Muscle layer of duodenum (tissue), 2 donors: ENCODE measurements around the gene TSPO.
A peak's percentile ranks its signal among the peaks of the same experiment; 100 is the strongest.

Experiments used
- H3K27ac ChIP-seq: one replicate; pipeline ENCODE4 v1.7.0; 2013; ENCODE audit warnings: mild to moderate bottlenecking, low read length
- H3K27me3 ChIP-seq: one replicate; pipeline ENCODE4 v1.7.0; 2013; ENCODE audit warnings: low read depth, mild to moderate bottlenecking, control low read depth, low read length
- H3K36me3 ChIP-seq, 2 donors: one replicate each; pipeline ENCODE4 v1.7.0; 2013; ENCODE audit warnings: low read length in 2 of 2, control low read depth in 1 of 2, mild to moderate bottlenecking in 1 of 2; ENCODE audit not compliant: insufficient read depth in 2 of 2, control insufficient read depth in 1 of 2
- H3K4me1 ChIP-seq, 2 donors: one replicate each; pipeline ENCODE4 v1.7.0; 2013; ENCODE audit warnings: low read length in 2 of 2, mild to moderate bottlenecking in 2 of 2, control low read depth in 1 of 2, moderate library complexity in 1 of 2; ENCODE audit not compliant: insufficient read depth in 2 of 2, control insufficient read depth in 1 of 2
- H3K4me3 ChIP-seq, 2 donors: one replicate each; pipeline ENCODE4 v1.7.0; 2013; ENCODE audit warnings: low read length in 2 of 2, low read depth in 1 of 2, mild to moderate bottlenecking in 1 of 2
- H3K9me3 ChIP-seq, 2 donors: one replicate each; pipeline ENCODE4 v1.7.0; 2013; ENCODE audit warnings: low read length in 2 of 2, control low read depth in 1 of 2, mild to moderate bottlenecking in 1 of 2; ENCODE audit not compliant: control insufficient read depth in 1 of 2
- donor health status: healthy.

Gene TSPO

DNA sequence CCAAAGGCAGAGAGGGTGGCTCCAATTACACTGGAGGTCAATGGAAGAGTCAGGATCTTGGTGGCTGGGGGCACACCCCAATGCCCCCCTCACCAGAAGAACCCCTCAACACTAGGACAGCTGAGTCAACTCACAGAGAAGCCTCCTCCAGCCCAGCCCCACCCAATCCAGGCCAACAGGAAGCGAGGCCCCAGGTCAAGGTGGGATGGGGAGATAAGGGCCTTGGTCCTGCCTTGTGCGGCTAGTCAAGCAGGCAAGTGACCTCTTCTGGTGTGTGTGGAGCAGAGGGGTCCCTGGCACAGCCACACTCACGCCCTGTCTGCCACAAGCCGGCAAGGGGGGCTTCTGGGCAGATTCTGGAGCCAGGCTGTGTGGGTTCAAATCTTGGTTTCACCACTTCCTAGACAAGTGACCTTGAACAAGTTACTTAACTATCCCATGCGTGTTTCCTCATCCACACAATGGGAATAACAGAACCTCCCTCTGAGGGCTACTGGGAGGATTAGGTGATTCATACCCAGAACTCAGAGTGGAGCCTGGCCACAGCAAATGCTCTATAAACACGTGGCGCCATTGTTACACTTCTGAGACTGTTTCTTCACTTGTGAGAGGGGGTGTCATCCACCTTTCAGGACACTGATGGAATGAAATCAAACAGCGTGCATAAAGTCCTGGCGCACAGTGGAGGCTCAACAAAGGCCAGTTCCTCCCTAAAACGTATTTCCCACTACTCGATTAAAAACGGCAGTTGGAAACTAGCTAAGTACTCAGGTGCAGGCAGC lies 32.3 kb downstream of the TSPO start:
- no peaks in the 10 kb centered on the region for H3K9me3 ChIP-seq
- H3K27me3 ChIP-seq = no peaks in the 10 kb centered on the region
- peaks cover 0 to 14% of the 10 kb centered on the region in 2 donors for H3K4me1 ChIP-seq
- H3K4me3 ChIP-seq = no peak overlapping the region
- H3K36me3 ChIP-seq = peaks cover 4 to 22% of the 10 kb centered on the region in 2 donors
- no peak overlapping the region for H3K27ac ChIP-seq

DNA sequence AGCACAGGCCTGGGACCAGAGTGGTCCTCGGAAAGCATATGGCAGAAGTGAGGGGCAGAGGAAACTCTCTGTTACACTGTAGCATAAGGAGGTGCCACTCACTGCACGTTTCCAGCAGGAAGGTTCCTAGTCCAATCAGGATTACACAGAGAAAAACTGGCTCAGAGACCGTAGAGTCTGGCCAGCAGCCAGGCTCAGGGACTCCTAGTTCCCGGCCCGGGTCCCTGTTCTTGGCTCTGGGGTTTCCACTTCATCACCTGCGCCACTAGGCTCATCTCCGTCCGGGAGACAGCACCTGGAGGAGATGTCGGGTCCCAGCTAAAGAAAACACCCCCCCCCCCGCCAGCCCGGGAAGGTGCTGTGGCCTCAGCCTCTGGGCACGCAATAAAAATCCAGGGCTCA lies 34.5 kb downstream of the TSPO start:
- Histone ChIP-seq H3K27me3 (no peaks in the 10 kb centered on the region), H3K27ac (no peak overlapping the region), H3K36me3 (peaks cover 0 to 5% of the 10 kb centered on the region in 2 donors), H3K4me1 (peaks cover 0 to 14% of the 10 kb centered on the region in 2 donors), H3K9me3 (no peaks in the 10 kb centered on the region), H3K4me3 (peak overlapping the region; percentile 76 to 77)

DNA sequence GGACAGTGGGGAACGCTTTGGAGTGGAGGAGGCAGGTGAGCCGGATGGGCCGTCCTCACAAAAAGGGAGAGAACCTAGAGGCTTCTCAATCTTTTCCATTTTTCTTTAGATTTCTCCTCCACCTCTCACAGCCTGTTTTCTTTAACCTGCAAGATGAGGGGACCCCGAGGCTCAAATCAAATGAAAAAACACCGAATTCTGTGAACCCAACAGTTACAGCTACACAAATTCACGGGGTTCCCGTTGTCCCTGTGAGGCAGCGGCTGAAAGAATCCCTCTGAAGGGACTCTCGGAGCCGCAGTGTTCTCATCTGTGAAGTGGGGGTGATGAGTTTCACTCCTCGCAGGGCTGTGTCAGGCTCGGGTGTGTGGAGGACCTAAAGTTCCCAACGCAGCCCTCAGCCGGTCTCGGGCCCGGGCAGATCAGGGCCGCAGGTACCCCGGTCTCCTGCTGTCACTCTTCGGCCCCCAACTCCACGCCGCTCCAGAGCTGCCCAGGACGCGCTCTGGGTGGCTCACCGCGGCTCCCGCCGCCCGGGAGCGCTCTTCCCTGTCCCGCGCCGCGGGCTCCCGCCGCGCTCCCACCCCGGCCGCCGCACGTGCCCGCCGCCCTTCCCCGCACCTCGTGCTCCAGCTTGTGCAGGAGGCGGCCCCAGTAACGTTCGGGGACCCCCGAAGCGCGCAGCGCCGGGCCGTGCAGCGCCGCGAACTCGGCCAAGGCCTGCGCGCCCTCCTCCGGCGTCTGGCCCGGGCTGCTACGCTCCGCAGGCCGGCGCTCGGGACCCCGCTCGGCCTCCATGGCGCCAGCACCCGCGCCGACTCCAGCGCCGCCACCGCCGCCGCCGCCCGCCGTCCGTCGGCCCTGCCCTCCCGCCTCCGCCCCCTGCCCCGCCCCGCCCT lies 35.2 kb downstream of the TSPO start, which contains the start of gene TTLL12:
Gene TTLL12, minus strand, starts transcription at position 863 of the 899 bp plus-strand sequence. Its CDS starts 65 bp downstream, at position 798.
- Histone ChIP-seq H3K36me3 (peaks cover 0 to 5% of the 10 kb centered on the region in 2 donors), H3K27me3 (no peaks in the 10 kb centered on the region), H3K9me3 (no peaks in the 10 kb centered on the region), H3K27ac (peak within 1 kb of the TSS; percentile 87), H3K4me1 (peaks cover 0 to 14% of the 10 kb centered on the region in 2 donors), H3K4me3 (peak within 1 kb of the TSS; percentile 76 to 77)

DNA sequence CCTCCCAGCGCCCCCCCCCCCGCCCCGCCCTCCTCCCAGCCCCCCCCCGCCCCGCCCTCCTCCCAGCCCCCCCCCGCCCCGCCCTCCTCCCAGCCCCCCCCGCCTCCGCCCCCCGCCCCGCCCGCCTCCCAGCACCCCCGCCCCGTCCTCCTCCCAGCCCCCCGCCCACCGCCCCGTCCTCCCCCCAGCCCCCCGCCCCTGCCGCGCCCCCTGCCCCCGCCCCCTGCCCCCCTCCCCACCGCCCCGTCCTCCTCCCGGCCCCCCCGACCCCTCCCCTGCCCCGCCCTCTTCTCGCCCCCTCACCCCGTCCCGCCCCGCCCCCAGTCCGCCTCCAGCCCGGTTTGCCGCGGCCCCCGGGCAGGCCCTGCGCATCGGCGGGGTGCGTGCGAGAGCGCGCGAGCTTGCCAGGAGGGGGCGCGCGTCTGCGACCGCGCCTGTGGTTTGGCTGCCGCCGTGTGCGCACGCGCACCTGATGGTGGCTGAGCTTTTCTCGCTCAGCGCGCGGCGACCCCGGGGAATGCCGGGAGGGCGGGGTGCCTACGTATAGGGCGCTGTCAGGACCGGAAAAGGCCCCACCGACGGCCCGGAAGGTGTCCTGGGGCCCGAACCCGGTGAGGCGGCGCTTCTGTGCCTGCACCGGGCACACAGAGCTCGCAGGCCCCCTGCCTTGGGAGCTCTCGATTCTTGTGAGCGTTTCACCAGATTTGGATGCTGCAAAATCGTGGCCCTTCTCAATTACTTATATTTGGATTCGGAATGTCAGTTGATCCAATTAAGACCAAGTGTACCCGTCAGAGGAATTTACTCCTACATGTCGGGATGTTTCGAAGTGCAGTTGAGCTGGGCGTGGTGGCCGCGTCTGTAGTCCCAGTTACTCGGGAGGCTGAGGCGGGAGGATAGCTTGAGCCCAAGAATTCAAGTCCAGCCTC lies 36.1 kb downstream of the TSPO start:
- peak overlapping the region; percentile 87 for H3K27ac ChIP-seq
- H3K27me3 ChIP-seq = no peaks in the 10 kb centered on the region
- peak overlapping the region; percentile 55 to 59 for H3K4me3 ChIP-seq
- H3K4me1 ChIP-seq = peaks cover 0 to 14% of the 10 kb centered on the region in 2 donors
- peaks cover 0 to 4% of the 10 kb centered on the region in 2 donors for H3K36me3 ChIP-seq
- no peaks in the 10 kb centered on the region for H3K9me3 ChIP-seq

DNA sequence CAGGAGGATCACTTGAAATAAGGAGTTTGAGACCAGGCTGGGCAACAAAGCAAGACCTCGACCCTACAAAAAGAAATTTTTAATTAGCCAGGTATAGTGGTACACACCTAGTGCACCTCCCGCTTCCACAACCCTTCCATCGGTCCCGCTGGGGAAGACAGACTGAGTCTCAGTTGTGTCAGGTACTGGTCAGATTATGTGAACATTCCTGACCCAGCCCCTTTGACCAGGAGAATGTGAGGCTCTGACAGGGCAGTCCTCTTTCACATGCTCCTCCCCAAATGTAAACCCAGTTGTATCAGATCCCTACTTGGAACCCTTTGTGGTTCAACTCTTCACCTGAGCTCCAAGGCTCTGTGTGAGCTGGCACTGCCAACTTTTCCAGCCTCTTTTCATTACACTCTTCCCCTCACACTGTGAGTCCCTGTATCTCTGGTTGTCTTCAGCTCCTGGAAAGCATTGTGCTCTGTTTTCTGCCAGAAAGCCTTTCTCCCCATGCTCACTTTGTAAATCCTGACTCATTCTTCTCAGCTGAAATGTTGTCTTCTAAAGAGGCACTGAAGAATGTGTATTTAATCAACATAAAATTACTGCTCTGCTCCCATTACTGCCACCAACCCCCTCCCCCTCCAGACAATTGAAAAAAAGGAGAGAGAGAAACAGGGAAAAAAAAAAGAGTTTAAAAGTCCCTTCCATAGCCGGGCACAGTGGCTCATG lies 37.6 kb downstream of the TSPO start:
- no peak overlapping the region for H3K4me3 ChIP-seq
- H3K27me3 ChIP-seq = no peaks in the 10 kb centered on the region
- peaks cover 0 to 14% of the 10 kb centered on the region in 2 donors for H3K4me1 ChIP-seq
- no peaks in the 10 kb centered on the region for H3K9me3 ChIP-seq
- H3K36me3 ChIP-seq = no peaks in the 10 kb centered on the region
- no peak overlapping the region for H3K27ac ChIP-seq

DNA sequence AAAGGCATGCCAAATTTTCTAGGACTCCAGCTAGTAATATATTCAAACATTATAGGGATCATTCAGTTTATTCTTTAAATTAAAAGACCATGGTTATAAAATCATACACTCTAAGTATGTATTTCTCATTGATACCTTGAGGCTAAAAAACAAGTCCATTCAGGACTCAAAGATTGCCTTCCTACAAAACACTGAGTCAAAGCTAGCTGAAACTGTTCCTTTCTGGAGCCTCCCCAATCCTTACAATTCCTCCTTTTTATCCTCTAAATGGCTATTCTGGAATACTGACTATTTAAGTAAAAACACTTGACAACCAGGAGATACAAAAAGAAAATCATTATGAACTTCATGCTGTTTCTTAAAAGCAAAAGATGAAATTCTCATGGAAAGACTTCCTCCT lies 40.5 kb downstream of the TSPO start:
- no peaks in the 10 kb centered on the region for H3K36me3 ChIP-seq

DNA sequence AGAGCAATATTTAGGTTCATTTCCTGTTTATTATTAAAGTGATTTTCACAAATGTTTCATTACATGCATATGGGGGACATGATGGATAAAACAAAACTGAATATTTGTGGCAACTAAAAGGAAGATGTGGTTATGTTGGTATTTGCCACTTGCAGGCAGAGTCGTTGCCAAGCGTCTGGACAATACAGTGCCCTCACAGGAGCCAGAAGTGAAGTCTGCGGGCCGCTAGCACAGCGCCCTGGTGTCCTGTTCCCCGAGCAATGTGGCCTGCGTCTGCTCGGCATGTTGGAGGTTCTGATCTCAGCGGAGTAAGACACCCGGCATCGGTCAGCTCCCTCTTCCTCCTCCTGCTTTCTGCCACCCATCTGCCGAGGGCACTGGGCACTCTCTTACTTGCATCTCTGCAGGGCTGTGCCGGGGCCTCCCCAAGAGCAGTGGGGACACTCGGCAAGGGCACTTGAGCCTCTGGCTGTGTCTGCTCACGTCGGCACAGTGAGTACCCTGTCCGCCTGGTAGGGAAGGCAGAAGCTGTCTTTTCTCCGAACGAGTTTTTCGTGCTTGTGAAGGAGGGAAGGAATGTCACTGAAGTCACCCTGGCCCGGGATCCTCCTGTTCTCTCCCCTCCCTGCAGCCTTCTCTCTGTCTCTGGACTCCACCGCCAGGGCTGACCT lies 46.0 kb downstream of the TSPO start:
- Histone ChIP-seq H3K36me3 (no peaks in the 10 kb centered on the region), H3K27me3 (peaks cover 6% of the 10 kb centered on the region), H3K4me3 (no peak overlapping the region), H3K27ac (no peak overlapping the region), H3K9me3 (no peaks in the 10 kb centered on the region), H3K4me1 (no peaks in the 10 kb centered on the region)

More for the DNA sequence above, 40.5 kb downstream of the TSPO start:
- Histone ChIP-seq H3K9me3 (no peaks in the 10 kb centered on the region), H3K4me1 (peaks cover 0 to 3% of the 10 kb centered on the region in 2 donors), H3K27me3 (peaks cover 6% of the 10 kb centered on the region), H3K27ac (no peak overlapping the region), H3K4me3 (no peak overlapping the region)

DNA sequence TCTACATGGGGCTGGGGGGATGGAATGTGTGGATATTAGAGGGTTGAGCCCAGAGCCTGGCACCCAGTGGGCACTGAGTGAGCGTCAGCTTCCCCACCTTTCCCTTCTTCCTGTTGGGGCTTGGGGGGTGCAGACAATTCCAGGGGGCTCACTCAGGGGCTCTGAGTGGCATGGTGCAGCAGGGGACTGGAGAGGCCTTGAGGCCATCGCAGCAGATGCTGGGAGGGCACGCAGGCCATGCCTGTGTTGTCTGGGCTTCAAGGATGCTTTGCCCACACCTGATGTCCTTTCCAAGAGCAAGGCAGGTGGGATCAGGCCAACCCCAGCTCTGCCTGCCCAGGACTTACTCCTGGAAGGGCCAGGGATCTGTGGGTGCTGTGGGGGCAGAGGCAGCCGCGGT lies 46.8 kb downstream of the TSPO start:
- Histone ChIP-seq H3K27ac (no peak overlapping the region), H3K4me3 (no peak overlapping the region), H3K9me3 (no peaks in the 10 kb centered on the region), H3K4me1 (no peaks in the 10 kb centered on the region), H3K27me3 (peaks cover 6% of the 10 kb centered on the region), H3K36me3 (no peaks in the 10 kb centered on the region)

DNA sequence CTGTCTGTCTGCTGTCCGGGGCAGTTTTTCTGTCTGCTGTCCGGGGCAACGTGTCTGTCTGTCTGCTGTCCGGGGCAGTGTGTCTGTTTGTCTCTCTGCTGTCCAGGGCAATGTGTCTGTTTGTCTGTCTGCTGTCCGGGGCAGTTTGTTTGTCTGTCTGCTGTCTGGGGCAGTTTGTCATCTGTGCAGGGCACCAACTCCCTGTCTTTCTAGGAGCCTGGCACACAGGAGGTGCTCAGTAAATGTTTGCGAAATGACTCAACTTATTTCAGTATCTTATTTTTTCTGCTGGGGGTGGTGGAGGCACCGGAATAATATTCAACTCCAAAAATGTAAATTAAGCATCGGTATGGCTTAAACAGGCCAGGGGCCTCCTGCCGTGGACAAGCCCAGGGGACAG lies 47.6 kb downstream of the TSPO start:
- H3K36me3 ChIP-seq = no peaks in the 10 kb centered on the region
- H3K27me3 ChIP-seq = peaks cover 6% of the 10 kb centered on the region
- H3K4me3 ChIP-seq = no peak overlapping the region
- no peaks in the 10 kb centered on the region for H3K9me3 ChIP-seq
- H3K27ac ChIP-seq = no peak overlapping the region
- H3K4me1 ChIP-seq = no peaks in the 10 kb centered on the region

DNA sequence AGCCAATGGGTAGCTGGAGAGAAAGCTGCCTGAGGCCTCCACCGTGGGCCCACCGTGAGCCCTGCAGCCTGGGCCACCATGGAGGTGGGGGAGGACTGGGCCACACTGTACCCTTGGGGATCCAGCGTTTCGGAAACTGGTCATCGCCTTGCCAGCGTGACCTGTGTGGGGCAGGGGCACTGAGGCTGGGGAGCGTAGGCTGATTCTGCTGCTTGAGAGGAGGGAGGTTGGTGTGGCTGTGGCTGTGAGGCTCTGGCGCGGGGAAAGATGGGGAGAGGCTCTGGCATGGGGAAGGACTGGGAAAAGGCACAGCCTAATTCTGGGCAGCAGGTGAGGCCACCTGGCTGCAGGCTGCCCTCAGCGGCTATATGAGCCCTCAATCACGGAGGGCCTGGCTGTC lies 48.2 kb downstream of the TSPO start:
- H3K4me1 ChIP-seq = no peaks in the 10 kb centered on the region
- H3K27ac ChIP-seq = no peak overlapping the region
- no peaks in the 10 kb centered on the region for H3K36me3 ChIP-seq
- no peaks in the 10 kb centered on the region for H3K9me3 ChIP-seq
- H3K27me3 ChIP-seq = peaks cover 6% of the 10 kb centered on the region
- no peak overlapping the region for H3K4me3 ChIP-seq
